ENCODE results near the gene RHOBTB3.
"Not testable (repeated sequence)": the region's sequence is repeated elsewhere in the genome, so short reads cannot be mapped to it uniquely, and the experiment has no call there.

The RHOBTB3 gene

GRCh38 chr5:95730730-95731570 lies at the start of gene RHOBTB3:
RHOBTB3 (plus strand) TSS chr5:95731336; CDS start chr5:95731683, 347 bp downstream.
- H3K27me3 ChIP-seq (ENCODE audit: control insufficient read depth, insufficient read depth, low read length): peaks cover 56% of the 10 kb centered on the region
- peaks cover 6% of the 10 kb centered on the region for H3K4me1 ChIP-seq (ENCODE audit: control insufficient read depth, low read depth, low read length)
- peak within 1 kb of the TSS; percentile 83 for H3K4me3 ChIP-seq (ENCODE audit: low read length)
- H3K36me3 ChIP-seq (ENCODE audit: control insufficient read depth, low read depth, low read length): no peaks in the 10 kb centered on the region
- H3K9me3 ChIP-seq (ENCODE audit: control insufficient read depth, low read depth, low read length): no peaks in the 10 kb centered on the region
- peak within 1 kb of the TSS; percentile 68 for H3K9ac ChIP-seq (ENCODE audit: low read length)
- H3K27ac ChIP-seq (ENCODE audit: low read length): no peak within 1 kb of the TSS

GRCh38 chr5:95682891-95683290 lies 48.2 kb upstream of the RHOBTB3 start, which contains the start of gene SPATA9:
SPATA9 (minus strand) TSS chr5:95682991; CDS start chr5:95682854, 137 bp downstream.
- Histone ChIP-seq H3K27me3 (ENCODE audit: control insufficient read depth, insufficient read depth, low read length) (no peaks in the 10 kb centered on the region), H3K4me1 (ENCODE audit: control insufficient read depth, low read depth, low read length) (no peaks in the 10 kb centered on the region), H3K4me3 (ENCODE audit: low read length) (no peak within 1 kb of the TSS), H3K9me3 (ENCODE audit: control insufficient read depth, low read depth, low read length) (no peaks in the 10 kb centered on the region), H3K9ac (ENCODE audit: low read length) (no peak within 1 kb of the TSS), H3K27ac (ENCODE audit: low read length) (no peak within 1 kb of the TSS), H3K36me3 (ENCODE audit: control insufficient read depth, low read depth, low read length) (no peaks in the 10 kb centered on the region)

GRCh38 chr5:95684361-95684760 lies 46.8 kb upstream of the RHOBTB3 start:
- Histone ChIP-seq H3K27ac (ENCODE audit: low read length) (no peak overlapping the region), H3K27me3 (ENCODE audit: control insufficient read depth, insufficient read depth, low read length) (no peaks in the 10 kb centered on the region), H3K36me3 (ENCODE audit: control insufficient read depth, low read depth, low read length) (no peaks in the 10 kb centered on the region), H3K4me1 (ENCODE audit: control insufficient read depth, low read depth, low read length) (no peaks in the 10 kb centered on the region), H3K9ac (ENCODE audit: low read length) (no peak overlapping the region), H3K9me3 (ENCODE audit: control insufficient read depth, low read depth, low read length) (no peaks in the 10 kb centered on the region), H3K4me3 (ENCODE audit: low read length) (no peak overlapping the region)

GRCh38 chr5:95686651-95687050 lies 44.5 kb upstream of the RHOBTB3 start:
- Histone ChIP-seq H3K4me1 (ENCODE audit: control insufficient read depth, low read depth, low read length) (no peaks in the 10 kb centered on the region), H3K36me3 (ENCODE audit: control insufficient read depth, low read depth, low read length) (no peaks in the 10 kb centered on the region), H3K27ac (ENCODE audit: low read length) (no peak overlapping the region), H3K27me3 (ENCODE audit: control insufficient read depth, insufficient read depth, low read length) (no peaks in the 10 kb centered on the region), H3K9ac (ENCODE audit: low read length) (no peak overlapping the region), H3K4me3 (ENCODE audit: low read length) (no peak overlapping the region), H3K9me3 (ENCODE audit: control insufficient read depth, low read depth, low read length) (no peaks in the 10 kb centered on the region)

GRCh38 chr5:95689680-95690079 lies 41.5 kb upstream of the RHOBTB3 start:
- H3K27ac ChIP-seq (ENCODE audit: low read length): no peak overlapping the region
- no peaks in the 10 kb centered on the region for H3K4me1 ChIP-seq (ENCODE audit: control insufficient read depth, low read depth, low read length)
- no peak overlapping the region for H3K4me3 ChIP-seq (ENCODE audit: low read length)
- H3K9ac ChIP-seq (ENCODE audit: low read length): no peak overlapping the region
- no peaks in the 10 kb centered on the region for H3K27me3 ChIP-seq (ENCODE audit: control insufficient read depth, insufficient read depth, low read length)
- H3K36me3 ChIP-seq (ENCODE audit: control insufficient read depth, low read depth, low read length): no peaks in the 10 kb centered on the region
- no peaks in the 10 kb centered on the region for H3K9me3 ChIP-seq (ENCODE audit: control insufficient read depth, low read depth, low read length)

GRCh38 chr5:95690333-95690732 lies 40.8 kb upstream of the RHOBTB3 start:
- Histone ChIP-seq H3K4me1 (ENCODE audit: control insufficient read depth, low read depth, low read length) (no peaks in the 10 kb centered on the region), H3K27me3 (ENCODE audit: control insufficient read depth, insufficient read depth, low read length) (no peaks in the 10 kb centered on the region), H3K9me3 (ENCODE audit: control insufficient read depth, low read depth, low read length) (no peaks in the 10 kb centered on the region), H3K36me3 (ENCODE audit: control insufficient read depth, low read depth, low read length) (no peaks in the 10 kb centered on the region), H3K4me3 (ENCODE audit: low read length) (no peak overlapping the region), H3K27ac (ENCODE audit: low read length) (no peak overlapping the region), H3K9ac (ENCODE audit: low read length) (no peak overlapping the region)

GRCh38 chr5:95697781-95698681 lies 33.1 kb upstream of the RHOBTB3 start:
- Histone ChIP-seq H3K27ac (ENCODE audit: low read length) (no peak overlapping the region), H3K36me3 (ENCODE audit: control insufficient read depth, low read depth, low read length) (no peaks in the 10 kb centered on the region), H3K27me3 (ENCODE audit: control insufficient read depth, insufficient read depth, low read length) (no peaks in the 10 kb centered on the region), H3K4me1 (ENCODE audit: control insufficient read depth, low read depth, low read length) (no peaks in the 10 kb centered on the region), H3K4me3 (ENCODE audit: low read length) (no peak overlapping the region), H3K9me3 (ENCODE audit: control insufficient read depth, low read depth, low read length) (no peaks in the 10 kb centered on the region), H3K9ac (ENCODE audit: low read length) (no peak overlapping the region)

- Histone ChIP-seq H3K9ac (ENCODE audit: low read length) (no peak overlapping the region), H3K27ac (ENCODE audit: low read length) (no peak overlapping the region), H3K27me3 (ENCODE audit: control insufficient read depth, insufficient read depth, low read length) (no peaks in the 10 kb centered on the region), H3K9me3 (ENCODE audit: control insufficient read depth, low read depth, low read length) (no peaks in the 10 kb centered on the region), H3K4me1 (ENCODE audit: control insufficient read depth, low read depth, low read length) (no peaks in the 10 kb centered on the region), H3K4me3 (ENCODE audit: low read length) (no peak overlapping the region), H3K36me3 (ENCODE audit: control insufficient read depth, low read depth, low read length) (no peaks in the 10 kb centered on the region)
These were observed 31.8 kb upstream of the RHOBTB3 start for GRCh38 chr5:95699337-95699736.

GRCh38 chr5:95701074-95701473 lies 30.1 kb upstream of the RHOBTB3 start:
- no peak overlapping the region for H3K9ac ChIP-seq (ENCODE audit: low read length)
- no peak overlapping the region for H3K27ac ChIP-seq (ENCODE audit: low read length)
- no peaks in the 10 kb centered on the region for H3K27me3 ChIP-seq (ENCODE audit: control insufficient read depth, insufficient read depth, low read length)
- no peaks in the 10 kb centered on the region for H3K36me3 ChIP-seq (ENCODE audit: control insufficient read depth, low read depth, low read length)
- H3K9me3 ChIP-seq (ENCODE audit: control insufficient read depth, low read depth, low read length): no peaks in the 10 kb centered on the region
- H3K4me3 ChIP-seq (ENCODE audit: low read length): no peak overlapping the region
- no peaks in the 10 kb centered on the region for H3K4me1 ChIP-seq (ENCODE audit: control insufficient read depth, low read depth, low read length)

- H3K27me3 ChIP-seq (ENCODE audit: control insufficient read depth, insufficient read depth, low read length): peaks cover 9% of the 10 kb centered on the region
- H3K27ac ChIP-seq (ENCODE audit: low read length): no peak overlapping the region
- H3K9me3 ChIP-seq (ENCODE audit: control insufficient read depth, low read depth, low read length): no peaks in the 10 kb centered on the region
- no peaks in the 10 kb centered on the region for H3K36me3 ChIP-seq (ENCODE audit: control insufficient read depth, low read depth, low read length)
- H3K4me3 ChIP-seq (ENCODE audit: low read length): no peak overlapping the region
- H3K9ac ChIP-seq (ENCODE audit: low read length): no peak overlapping the region
- no peaks in the 10 kb centered on the region for H3K4me1 ChIP-seq (ENCODE audit: control insufficient read depth, low read depth, low read length)
These were observed 27.0 kb upstream of the RHOBTB3 start for GRCh38 chr5:95704150-95704549.

- not testable (repeated sequence) for H3K36me3 ChIP-seq (ENCODE audit: control insufficient read depth, low read depth, low read length); H3K9me3 ChIP-seq (ENCODE audit: control insufficient read depth, low read depth, low read length); H3K4me3 ChIP-seq (ENCODE audit: low read length); H3K4me1 ChIP-seq (ENCODE audit: control insufficient read depth, low read depth, low read length); H3K27ac ChIP-seq (ENCODE audit: low read length); H3K9ac ChIP-seq (ENCODE audit: low read length)
- H3K27me3 ChIP-seq (ENCODE audit: control insufficient read depth, insufficient read depth, low read length): peaks cover 28% of the 10 kb centered on the region
These were observed 24.9 kb upstream of the RHOBTB3 start for GRCh38 chr5:95706196-95706595.
